Epithelial cell of esophagus (primary cell): ENCODE results near the gene PMF1.
A peak's percentile ranks its signal among the peaks of the same experiment; 100 is the strongest.

Source experiments
- DNase-seq: peaks from one replicate; pipeline ENCODE4 v3.0.0; 2010; ENCODE audit warnings: low read depth
- H3K4me3 ChIP-seq: 2 replicates; pipeline ENCODE4 v1.5.1; 2011; ENCODE audit warnings: mild to moderate bottlenecking, low read length, control low read depth
- CTCF ChIP-seq: IDR thresholded peaks from 2 replicates; pipeline ENCODE4 v1.5.1; 2011; ENCODE audit warnings: low read depth, mild to moderate bottlenecking, low read length, control low read depth, inconsistent platforms; ENCODE audit not compliant: insufficient read depth; ENCODE audit errors: missing control alignments

Gene PMF1

GRCh38 chr1:156229809-156230472 lies 17.1 kb downstream of the PMF1 start:
- no peak overlapping the region for H3K4me3 ChIP-seq
- no peak for TF ChIP-seq CTCF
- no peak for DNase-seq

DNA sequence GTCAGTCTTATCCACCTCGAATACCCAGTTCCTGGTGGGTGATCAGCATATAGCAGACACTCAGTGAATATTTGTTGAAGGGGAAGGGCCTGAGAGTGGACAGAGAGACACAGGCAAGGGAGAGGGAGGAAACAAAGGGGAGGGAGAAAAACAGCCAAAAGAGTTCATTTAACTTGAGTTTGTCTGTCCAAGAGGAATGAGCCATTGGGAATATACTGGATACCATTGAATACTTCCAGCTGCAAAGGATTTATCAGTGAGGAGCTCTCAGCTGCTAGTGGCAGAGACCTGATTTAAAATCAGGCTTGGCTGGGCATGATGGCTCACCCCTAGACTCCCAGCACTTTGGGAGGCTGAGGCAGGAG lies 17.6 kb downstream of the PMF1 start:
- TF ChIP-seq CTCF, result no peak
- DNase-seq, result no peak
- no peak overlapping the region for H3K4me3 ChIP-seq

- no peak for DNase-seq
- no peak for TF ChIP-seq CTCF
- H3K4me3 ChIP-seq, result no peak overlapping the region
Observed at GRCh38 chr1:156232201-156232894, 19.5 kb downstream of the PMF1 start.

- H3K4me3 ChIP-seq, result no peak overlapping the region
- TF ChIP-seq CTCF, result no peak
- peak; percentile 44 for DNase-seq
Observed at GRCh38 chr1:156233426-156234127, 20.8 kb downstream of the PMF1 start.

DNA sequence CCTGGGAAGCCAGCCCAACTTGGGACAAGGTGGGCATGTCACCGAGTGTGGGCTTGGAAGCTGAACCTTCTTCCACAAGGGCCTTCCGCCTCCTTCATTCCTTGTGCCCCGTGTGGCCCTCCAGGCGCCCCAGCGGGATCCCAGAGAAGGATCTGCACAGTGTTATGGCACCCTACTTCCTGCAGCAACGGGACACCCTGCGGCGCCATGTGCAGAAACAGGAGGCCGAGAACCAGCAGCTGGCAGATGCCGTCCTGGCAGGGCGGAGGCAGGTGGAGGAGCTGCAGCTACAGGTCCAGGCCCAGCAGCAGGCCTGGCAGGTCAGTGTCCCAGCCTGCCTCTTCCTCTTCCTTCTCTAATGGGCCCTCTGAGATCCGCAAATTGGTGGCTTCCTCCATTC lies 23.4 kb downstream of the PMF1 start:
- no peak for DNase-seq
- no peak overlapping the region for H3K4me3 ChIP-seq
- TF ChIP-seq CTCF, result no peak

DNA sequence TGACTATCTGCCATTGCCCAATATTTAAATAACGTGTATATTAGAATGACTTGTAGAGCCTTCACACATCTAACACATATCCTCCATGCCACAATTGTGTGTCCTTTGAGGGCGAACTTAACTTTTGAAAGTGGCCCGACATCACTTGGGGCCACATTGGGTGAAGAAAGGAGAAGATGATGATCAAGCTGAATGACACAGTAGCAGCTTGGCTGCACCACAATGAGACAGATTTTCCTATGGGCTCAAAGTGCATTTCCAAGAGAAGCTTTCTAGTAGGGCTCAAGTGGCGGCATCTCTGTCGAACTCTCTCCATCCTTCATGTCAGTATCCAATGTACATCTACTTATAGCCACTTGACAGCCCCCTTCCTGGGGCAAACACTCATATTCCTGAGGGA lies 25.4 kb downstream of the PMF1 start:
- no peak for DNase-seq
- no peak for TF ChIP-seq CTCF
- H3K4me3 ChIP-seq, result no peak overlapping the region
